DND-41 (cell line): ENCODE data around the gene FMR1.
A peak's percentile ranks its signal among the peaks of the same experiment; 100 is the strongest.

Experiments
- ATAC-seq: fragments of 200-7000 bp; cut with Tn5 transposase; 3 replicates; pipeline ENCODE4 v1.9.1; 2021; ENCODE audit warnings: low read depth; ENCODE audit not compliant: insufficient read depth
- DNase-seq: peaks from one replicate; pipeline ENCODE4 v3.0.0-alpha.2; 2020
- H2AFZ ChIP-seq: 2 replicates; pipeline ENCODE4 v1.6.0; 2012; ENCODE audit warnings: low read depth, low read length
- H3K27ac ChIP-seq: 2 replicates; pipeline ENCODE4 v1.5.1; 2012; ENCODE audit warnings: low read length, inconsistent platforms
- H3K27me3 ChIP-seq: fragments of 200-600 bp; sonication (generic); 2 replicates; pipeline ENCODE4 v1.6.0; 2012; ENCODE audit warnings: low read length, mild to moderate bottlenecking, inconsistent platforms; ENCODE audit not compliant: insufficient read depth, poor library complexity
- H3K36me3 ChIP-seq: 2 replicates; pipeline ENCODE4 v1.5.1; 2012; ENCODE audit warnings: low read length, inconsistent platforms; ENCODE audit not compliant: insufficient read depth
- H3K4me1 ChIP-seq: 2 replicates; pipeline ENCODE4 v1.5.1; 2012; ENCODE audit warnings: mild to moderate bottlenecking, low read length; ENCODE audit not compliant: insufficient read depth
- H3K4me2 ChIP-seq: 2 replicates; pipeline ENCODE4 v1.6.0; 2012; ENCODE audit warnings: mild to moderate bottlenecking, moderate library complexity, low read length, inconsistent platforms; ENCODE audit not compliant: insufficient read depth
- H3K4me3 ChIP-seq, 2 experiments: fragments of 200-600 bp in 1 of 2; shearing (Covaris generic) in 1 of 2; 2 replicates each; pipeline ENCODE4 v1.5.1; 2012 to 2016; ENCODE audit warnings: inconsistent platforms in 2 of 2, low read length in 2 of 2, mild to moderate bottlenecking in 2 of 2, low read depth in 1 of 2, moderate library complexity in 1 of 2
- H3K79me2 ChIP-seq: 2 replicates; pipeline ENCODE4 v1.6.0; 2012; ENCODE audit warnings: low read length, inconsistent platforms; ENCODE audit not compliant: insufficient read depth
- H3K9ac ChIP-seq: 2 replicates; pipeline ENCODE4 v1.6.0; 2012; ENCODE audit warnings: low read depth, mild to moderate bottlenecking, inconsistent platforms, low read length, moderate library complexity
- H3K9me3 ChIP-seq: 2 replicates; pipeline ENCODE4 v1.5.1; 2012; ENCODE audit warnings: low read length, moderate library complexity, mild to moderate bottlenecking, inconsistent platforms; ENCODE audit not compliant: insufficient read depth, severe bottlenecking
- H4K20me1 ChIP-seq: 2 replicates; pipeline ENCODE4 v1.6.0; 2012; ENCODE audit warnings: low read length; ENCODE audit not compliant: insufficient read depth
- EZH2 ChIP-seq: IDR thresholded peaks from 3 replicates; pipeline ENCODE4 v1.6.1; 2012; ENCODE audit warnings: borderline replicate concordance, low read depth, mild to moderate bottlenecking, moderate library complexity, low read length, inconsistent platforms; ENCODE audit not compliant: severe bottlenecking
- TF ChIP-seq, protein P1 (sequence below): IDR thresholded peaks from 2 replicates; pipeline ENCODE4 v1.5.1; 2012; ENCODE audit warnings: borderline replicate concordance, low read length, moderate library complexity, mild to moderate bottlenecking; ENCODE audit not compliant: poor library complexity, severe bottlenecking; ENCODE audit errors: extremely low read depth

The FMR1 gene

DNA sequence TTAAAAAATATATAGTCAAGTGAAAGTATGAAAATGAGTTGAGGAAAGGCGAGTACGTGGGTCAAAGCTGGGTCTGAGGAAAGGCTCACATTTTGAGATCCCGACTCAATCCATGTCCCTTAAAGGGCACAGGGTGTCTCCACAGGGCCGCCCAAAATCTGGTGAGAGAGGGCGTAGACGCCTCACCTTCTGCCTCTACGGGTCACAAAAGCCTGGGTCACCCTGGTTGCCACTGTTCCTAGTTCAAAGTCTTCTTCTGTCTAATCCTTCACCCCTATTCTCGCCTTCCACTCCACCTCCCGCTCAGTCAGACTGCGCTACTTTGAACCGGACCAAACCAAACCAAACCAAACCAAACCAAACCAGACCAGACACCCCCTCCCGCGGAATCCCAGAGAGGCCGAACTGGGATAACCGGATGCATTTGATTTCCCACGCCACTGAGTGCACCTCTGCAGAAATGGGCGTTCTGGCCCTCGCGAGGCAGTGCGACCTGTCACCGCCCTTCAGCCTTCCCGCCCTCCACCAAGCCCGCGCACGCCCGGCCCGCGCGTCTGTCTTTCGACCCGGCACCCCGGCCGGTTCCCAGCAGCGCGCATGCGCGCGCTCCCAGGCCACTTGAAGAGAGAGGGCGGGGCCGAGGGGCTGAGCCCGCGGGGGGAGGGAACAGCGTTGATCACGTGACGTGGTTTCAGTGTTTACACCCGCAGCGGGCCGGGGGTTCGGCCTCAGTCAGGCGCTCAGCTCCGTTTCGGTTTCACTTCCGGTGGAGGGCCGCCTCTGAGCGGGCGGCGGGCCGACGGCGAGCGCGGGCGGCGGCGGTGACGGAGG is at the start of gene FMR1:
Gene FMR1 (plus strand): TSS at position 728 of the 831 bp plus-strand sequence. CDS start 261 bp downstream, outside the sequence.
- DNase-seq (peak; percentile 94), ATAC-seq (peak; percentile 81)
- peak within 1 kb of the TSS; percentile 58 to 87 for H3K4me3 ChIP-seq
- TF ChIP-seq, protein P1, sequence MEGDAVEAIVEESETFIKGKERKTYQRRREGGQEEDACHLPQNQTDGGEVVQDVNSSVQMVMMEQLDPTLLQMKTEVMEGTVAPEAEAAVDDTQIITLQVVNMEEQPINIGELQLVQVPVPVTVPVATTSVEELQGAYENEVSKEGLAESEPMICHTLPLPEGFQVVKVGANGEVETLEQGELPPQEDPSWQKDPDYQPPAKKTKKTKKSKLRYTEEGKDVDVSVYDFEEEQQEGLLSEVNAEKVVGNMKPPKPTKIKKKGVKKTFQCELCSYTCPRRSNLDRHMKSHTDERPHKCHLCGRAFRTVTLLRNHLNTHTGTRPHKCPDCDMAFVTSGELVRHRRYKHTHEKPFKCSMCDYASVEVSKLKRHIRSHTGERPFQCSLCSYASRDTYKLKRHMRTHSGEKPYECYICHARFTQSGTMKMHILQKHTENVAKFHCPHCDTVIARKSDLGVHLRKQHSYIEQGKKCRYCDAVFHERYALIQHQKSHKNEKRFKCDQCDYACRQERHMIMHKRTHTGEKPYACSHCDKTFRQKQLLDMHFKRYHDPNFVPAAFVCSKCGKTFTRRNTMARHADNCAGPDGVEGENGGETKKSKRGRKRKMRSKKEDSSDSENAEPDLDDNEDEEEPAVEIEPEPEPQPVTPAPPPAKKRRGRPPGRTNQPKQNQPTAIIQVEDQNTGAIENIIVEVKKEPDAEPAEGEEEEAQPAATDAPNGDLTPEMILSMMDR, result no peak
- TF ChIP-seq EZH2, result no peak
- peak within 1 kb of the TSS; percentile 96 for H3K27ac ChIP-seq
- peaks cover 45% of the 10 kb centered on the region for H3K79me2 ChIP-seq
- peak within 1 kb of the TSS; percentile 81 for H3K4me2 ChIP-seq
- peak within 1 kb of the TSS; percentile 93 for H2AFZ ChIP-seq
- peak within 1 kb of the TSS; percentile 96 for H3K9ac ChIP-seq
- H3K36me3 ChIP-seq, result peaks cover under 1% of the 10 kb centered on the region; the same call in 1 of the 2 replicates
- no peaks in the 10 kb centered on the region for H3K27me3 ChIP-seq
- no peaks in the 10 kb centered on the region for H3K9me3 ChIP-seq
- H3K4me1 ChIP-seq, result peaks cover 45% of the 10 kb centered on the region
- peaks cover 31% of the 10 kb centered on the region; the same call in 1 of the 2 replicates for H4K20me1 ChIP-seq

DNA sequence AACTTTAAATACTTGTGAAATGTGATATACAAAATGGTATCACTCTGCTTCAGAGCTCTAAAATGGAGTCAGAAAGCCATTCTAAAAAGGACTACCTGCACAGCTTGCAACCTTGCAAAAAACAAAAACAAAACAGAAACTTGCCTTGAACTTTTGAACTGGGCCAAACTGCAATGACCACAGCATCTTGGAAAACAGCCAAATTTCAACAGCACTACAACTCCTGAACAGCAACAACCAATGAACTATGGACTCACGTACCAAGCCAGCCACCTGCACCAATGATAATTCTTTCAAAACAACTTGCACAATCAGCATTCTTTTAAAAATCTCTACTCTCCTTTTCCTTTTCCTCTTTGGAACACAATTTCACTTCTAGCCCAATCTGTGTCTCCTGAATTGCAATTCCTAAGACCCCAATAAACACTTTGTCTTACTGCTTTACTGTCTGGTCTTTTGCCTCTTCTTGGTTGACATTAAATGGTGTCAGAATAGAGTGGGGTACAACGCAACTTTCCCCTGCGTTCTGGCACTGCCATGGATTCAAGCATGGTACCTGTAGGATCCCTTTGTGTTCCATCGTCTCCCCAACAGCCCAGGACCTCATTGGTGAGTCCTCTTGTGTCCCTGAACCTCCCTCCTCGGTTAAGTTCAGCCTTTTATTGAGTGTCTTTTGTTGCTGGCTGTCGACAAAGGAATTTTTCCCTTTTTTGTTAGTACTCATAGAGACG is 35.7 kb upstream of the FMR1 start:
- Histone ChIP-seq H3K4me2 (no peak overlapping the region), H3K9ac (no peak overlapping the region), H3K9me3 (no peaks in the 10 kb centered on the region), H3K79me2 (no peaks in the 10 kb centered on the region), H3K27me3 (no peaks in the 10 kb centered on the region), H3K27ac (no peak overlapping the region), H4K20me1 (no peaks in the 10 kb centered on the region), H3K4me1 (0 out of 2 replicates have a peak, but pooled peaks cover 3% of the 10 kb centered on the region), H2AFZ (no peak overlapping the region), H3K4me3 (no peak overlapping the region), H3K36me3 (no peaks in the 10 kb centered on the region)
- no peak for TF ChIP-seq EZH2
- TF ChIP-seq, protein P1, result no peak
- DNase-seq, result no peak
- no peak for ATAC-seq

DNA sequence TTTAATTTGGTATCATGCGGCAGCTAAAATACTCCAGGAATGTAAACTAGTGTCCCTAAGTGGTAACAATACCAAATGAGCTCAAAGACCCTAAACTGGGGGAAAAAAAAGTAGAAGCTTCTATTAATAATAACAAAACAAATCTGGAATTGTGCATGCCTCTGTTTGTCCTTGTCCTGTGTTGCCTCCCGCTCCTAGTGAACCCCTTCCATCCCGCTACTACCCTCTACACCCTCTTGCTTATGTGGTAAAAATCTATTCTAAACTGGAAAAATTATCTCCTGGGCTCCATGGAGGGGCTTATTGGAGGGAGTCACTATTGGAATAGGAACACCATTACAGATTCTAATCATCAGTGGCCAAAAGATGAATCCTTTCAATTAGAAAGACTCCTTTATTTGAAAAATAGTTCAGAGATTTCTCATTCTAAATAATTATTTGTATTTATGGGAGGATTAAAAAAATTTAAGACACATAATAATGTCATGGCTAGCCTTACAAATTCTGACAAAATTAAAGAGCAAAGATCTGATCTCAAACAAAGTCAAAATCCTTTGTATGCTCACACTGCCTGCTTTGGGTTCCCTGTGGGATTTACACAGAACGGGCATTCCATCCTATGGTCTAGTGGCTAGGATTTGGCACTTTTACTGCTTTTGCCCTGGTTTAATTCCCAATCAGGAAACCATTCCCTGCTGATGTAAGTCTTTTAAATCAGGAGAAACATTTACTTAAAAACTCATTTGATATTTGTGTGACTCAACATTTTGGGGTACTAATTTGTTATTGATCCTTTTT is 34.7 kb upstream of the FMR1 start:
- no peak for ATAC-seq
- Histone ChIP-seq H2AFZ (no peak overlapping the region), H4K20me1 (no peaks in the 10 kb centered on the region), H3K27me3 (no peaks in the 10 kb centered on the region), H3K9ac (no peak overlapping the region), H3K79me2 (no peaks in the 10 kb centered on the region), H3K9me3 (no peaks in the 10 kb centered on the region), H3K27ac (no peak overlapping the region), H3K4me1 (0 out of 2 replicates have a peak, but pooled peaks cover 3% of the 10 kb centered on the region), H3K4me2 (no peak overlapping the region), H3K4me3 (no peak overlapping the region), H3K36me3 (no peaks in the 10 kb centered on the region)
- TF ChIP-seq, protein P1, result no peak
- DNase-seq, result no peak
